Breast epithelium (tissue), 3 donors: ENCODE measurements around the gene UNC5B.

ENCODE experiments used
- POLR2A ChIP-seq: fragments of 450-650 bp; IDR thresholded peaks from one replicate; pipeline ENCODE4 v1.6.1; 2016; ENCODE audit warnings: antibody characterized with exemption, mild to moderate bottlenecking, moderate library complexity
- POLR2AphosphoS5 ChIP-seq, 3 donors: sonication (generic); formaldehyde crosslinking; IDR thresholded peaks; one replicate each; pipeline ENCODE4 v1.6.1; 2017; ENCODE audit warnings: antibody characterized with exemption in 3 of 3
- TF ChIP-seq, protein P1 (sequence below), 3 donors: fragments of 450-650 bp; IDR thresholded peaks; one replicate each; pipeline ENCODE4 v1.5.1; 2016 to 2017; ENCODE audit warnings: antibody characterized with exemption in 3 of 3, mild to moderate bottlenecking in 3 of 3, moderate library complexity in 3 of 3

DNA sequence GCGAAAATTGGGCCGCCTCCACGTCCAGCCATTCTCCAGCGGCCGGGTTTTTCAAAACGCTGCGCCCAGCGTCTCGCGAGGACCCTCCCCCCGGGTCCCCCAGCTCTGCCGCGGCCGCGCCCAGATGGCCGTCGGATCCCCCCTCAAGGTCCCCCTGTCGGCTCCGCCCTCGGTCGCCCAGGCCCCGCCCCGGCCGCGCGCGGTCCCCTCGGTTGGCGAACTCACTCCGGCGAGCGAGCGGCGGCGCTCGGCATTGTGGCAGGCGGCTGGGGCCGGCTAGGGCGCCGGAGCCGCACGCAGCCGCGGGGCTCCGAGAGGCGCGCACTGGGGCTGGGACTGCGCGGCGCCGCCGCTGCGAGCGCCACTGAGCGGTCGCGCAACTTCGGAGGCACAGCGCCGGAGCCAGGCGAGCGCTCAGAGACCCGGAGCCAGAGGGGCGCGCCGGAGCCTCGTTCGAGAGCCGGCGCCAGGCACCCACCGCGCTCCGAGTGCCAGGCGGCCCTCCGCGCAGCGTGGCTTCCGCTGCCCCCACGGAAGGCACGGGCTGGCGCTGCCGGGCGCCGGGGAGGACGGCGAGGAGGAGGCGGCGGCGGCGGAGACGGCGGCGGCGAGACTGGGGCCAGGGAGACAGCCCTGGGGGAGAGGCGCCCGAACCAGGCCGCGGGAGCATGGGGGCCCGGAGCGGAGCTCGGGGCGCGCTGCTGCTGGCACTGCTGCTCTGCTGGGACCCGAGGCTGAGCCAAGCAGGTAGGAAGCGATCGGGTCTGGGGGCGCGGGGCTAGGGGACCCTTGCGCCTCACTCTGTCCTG, at the start of gene UNC5B:
- TF ChIP-seq POLR2A = no peak
- TF ChIP-seq, protein P1, sequence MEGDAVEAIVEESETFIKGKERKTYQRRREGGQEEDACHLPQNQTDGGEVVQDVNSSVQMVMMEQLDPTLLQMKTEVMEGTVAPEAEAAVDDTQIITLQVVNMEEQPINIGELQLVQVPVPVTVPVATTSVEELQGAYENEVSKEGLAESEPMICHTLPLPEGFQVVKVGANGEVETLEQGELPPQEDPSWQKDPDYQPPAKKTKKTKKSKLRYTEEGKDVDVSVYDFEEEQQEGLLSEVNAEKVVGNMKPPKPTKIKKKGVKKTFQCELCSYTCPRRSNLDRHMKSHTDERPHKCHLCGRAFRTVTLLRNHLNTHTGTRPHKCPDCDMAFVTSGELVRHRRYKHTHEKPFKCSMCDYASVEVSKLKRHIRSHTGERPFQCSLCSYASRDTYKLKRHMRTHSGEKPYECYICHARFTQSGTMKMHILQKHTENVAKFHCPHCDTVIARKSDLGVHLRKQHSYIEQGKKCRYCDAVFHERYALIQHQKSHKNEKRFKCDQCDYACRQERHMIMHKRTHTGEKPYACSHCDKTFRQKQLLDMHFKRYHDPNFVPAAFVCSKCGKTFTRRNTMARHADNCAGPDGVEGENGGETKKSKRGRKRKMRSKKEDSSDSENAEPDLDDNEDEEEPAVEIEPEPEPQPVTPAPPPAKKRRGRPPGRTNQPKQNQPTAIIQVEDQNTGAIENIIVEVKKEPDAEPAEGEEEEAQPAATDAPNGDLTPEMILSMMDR (IDR thresholded peaks at IDR 0.05) = peak in 1 of 3 donors; percentile 36
- TF ChIP-seq POLR2AphosphoS5 (IDR thresholded peaks at IDR 0.05) = no peak
